Ovary (tissue), 9 donors: Measurements from ENCODE around the gene APBA2. TPM values are rescaled to one million over a fixed set of nuclear protein-coding genes. Genes with fewer than 3 reads are reported as not detected.
A peak's percentile ranks its signal among the peaks of the same experiment; 100 is the strongest.

Experiments used
- DNase-seq, 5 donors: peaks; one replicate each; pipeline ENCODE4 v3.0.0-alpha.2; 2019 to 2020
- H3K27ac ChIP-seq, 2 donors: fragments of 200-600 bp; one replicate each; pipeline versions ENCODE4 v1.5.1 to v1.8.0; 2019 to 2022
- H3K27me3 ChIP-seq: fragments of 200-600 bp; one replicate; pipeline ENCODE4 v1.8.0; 2022
- H3K36me3 ChIP-seq: fragments of 200-600 bp; sonication (generic); one replicate; pipeline ENCODE4 v1.5.1; 2019
- H3K4me1 ChIP-seq: one replicate; pipeline ENCODE4 v1.8.1; 2013; ENCODE audit warnings: mild to moderate bottlenecking, moderate library complexity; ENCODE audit not compliant: insufficient read depth
- H3K4me3 ChIP-seq: fragments of 200-600 bp; sonication (generic); one replicate; pipeline ENCODE4 v1.5.1; 2017
- H3K9me3 ChIP-seq, 2 donors: fragments of 200-600 bp in 1 of 2; sonication (generic) in 1 of 2; one replicate each; pipeline versions ENCODE4 v1.5.1 to v1.8.1; 2013 to 2019; ENCODE audit warnings: mild to moderate bottlenecking in 1 of 2, moderate library complexity in 1 of 2
- EP300 ChIP-seq: sonication (generic); formaldehyde crosslinking; IDR thresholded peaks from one replicate; pipeline ENCODE4 v1.6.1; 2017; ENCODE audit warnings: antibody characterized with exemption
- POLR2A ChIP-seq: fragments of 450-650 bp; IDR thresholded peaks from one replicate; pipeline ENCODE4 v1.6.1; 2017; ENCODE audit warnings: antibody characterized with exemption, mild to moderate bottlenecking, moderate library complexity
- WGBS, 3 donors: extraction: QIAGEN DNeasy Blood & Tissue Kit in 1 of 3; methylation state at CpG; one replicate each; pipeline versions ENCODE4 v1.1.5 to v1.1.7; 2013 to 2017; 5-methylcytosine and 5-hydroxymethylcytosine counted together
- intact Hi-C, 4 donors: fragments of 100-400 bp; cut with DNase I; formaldehyde crosslinking; loops; one replicate each; pipeline versions ENCODE4 v1.11.0 to v1.15.1; 2022 to 2023
- polyA plus RNA-seq, 2 donors: library from polyadenylated mRNA; stranded (reverse); fragments of 200-250 nt in 1 of 2; fragments of 350-450 nt in 1 of 2; fragmentation: Illumina TruSeq in 1 of 2; extraction: RNeasy Lipid Tissue Mini Kit (QIAGEN cat#74804) in 1 of 2; gene quantifications; one replicate each; pipeline ENCODE4 v1.2.3, GENCODE V29; 2013 to 2014
- total RNA-seq, 7 donors: library from RNA; depleted of rRNA in 2 of 7; stranded (reverse); fragments of >200 nt in 2 of 7; fragmentation: NEBNext Ultra II Directional in 3 of 7; extraction: Animal tissue kit (Norgen Biotek cat#: 25700) in 3 of 7; gene quantifications; one replicate each; pipeline versions ENCODE4 v1.1.0 to v1.2.4, GENCODE V29; 2016 to 2023
- TF ChIP-seq, protein P1 (sequence below), 3 donors: fragments of 450-650 bp in 2 of 3; fragments of 200-600 bp in 1 of 3; IDR thresholded peaks; one replicate each; pipeline versions ENCODE4 v1.5.1 to v1.8.0; 2016 to 2022; ENCODE audit warnings: antibody characterized with exemption in 3 of 3, mild to moderate bottlenecking in 1 of 3
- donor health status: DM: no; HTN: no; CAD: no; lungs with moderate emphysema.
- donor health status: DM: no; HTN: no; CAD: no.
- donor health status: Bipolar disorder and iron deficiency.
- donor health status: DM: yes; HTN: yes; CAD: no.
- donor health status: DM: no; HTN: no; CAD: no.
- donor health status: DM: yes; HTN: yes; CAD: no.

APBA2 gene
- total and polyA plus RNA-seq, 9 donors: 0.53 to 3.1 (median 1.4) TPM

DNA sequence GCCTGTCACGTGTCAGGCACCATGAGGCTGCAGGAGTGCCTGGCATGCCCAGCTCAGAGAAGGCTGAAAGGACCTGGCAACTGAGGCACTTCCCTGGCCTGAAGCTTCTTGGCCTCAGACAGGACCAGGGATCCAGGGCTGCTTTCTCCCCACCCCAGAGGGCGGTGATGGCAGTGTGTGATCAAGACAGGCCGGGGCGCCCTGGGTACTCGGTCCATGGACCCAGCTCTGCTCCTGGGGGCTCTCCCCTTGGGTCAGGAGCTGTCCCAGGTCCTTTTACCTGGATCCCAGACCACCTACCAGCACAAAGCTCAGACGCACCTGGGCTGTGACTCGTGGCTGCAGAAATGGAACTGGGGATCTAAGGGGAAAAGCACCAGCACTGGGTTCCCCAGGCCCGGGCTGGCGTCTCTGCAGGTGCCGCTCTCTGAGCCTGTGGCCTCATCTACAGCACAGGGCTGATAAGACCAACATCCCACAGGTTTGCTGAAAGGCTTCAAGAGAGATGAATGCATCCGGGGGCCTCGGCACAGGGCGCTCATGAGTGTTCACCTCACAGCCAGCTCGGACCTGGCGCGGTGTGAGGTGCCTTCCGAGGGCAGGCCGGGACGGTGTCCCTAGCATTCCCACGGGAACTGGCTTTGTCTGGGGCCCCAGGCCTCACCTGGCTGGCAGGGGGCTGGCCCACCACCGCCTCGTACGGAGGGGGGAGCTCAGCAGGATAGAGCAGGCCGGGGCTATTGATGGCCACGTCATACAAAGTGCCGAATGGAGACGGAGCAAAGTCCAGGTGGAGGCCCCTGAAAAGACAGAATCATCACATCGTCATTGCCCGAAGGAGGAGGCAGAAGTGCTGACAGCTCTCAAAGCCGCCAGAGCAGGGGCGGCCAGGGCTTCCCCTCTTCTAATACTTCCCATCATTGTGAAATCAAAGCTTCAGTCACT, 250.2 kb downstream of the APBA2 start:
- H3K36me3 ChIP-seq: no peaks in the 10 kb centered on the region
- no peaks in the 10 kb centered on the region for H3K9me3 ChIP-seq
- TF ChIP-seq, protein P1, sequence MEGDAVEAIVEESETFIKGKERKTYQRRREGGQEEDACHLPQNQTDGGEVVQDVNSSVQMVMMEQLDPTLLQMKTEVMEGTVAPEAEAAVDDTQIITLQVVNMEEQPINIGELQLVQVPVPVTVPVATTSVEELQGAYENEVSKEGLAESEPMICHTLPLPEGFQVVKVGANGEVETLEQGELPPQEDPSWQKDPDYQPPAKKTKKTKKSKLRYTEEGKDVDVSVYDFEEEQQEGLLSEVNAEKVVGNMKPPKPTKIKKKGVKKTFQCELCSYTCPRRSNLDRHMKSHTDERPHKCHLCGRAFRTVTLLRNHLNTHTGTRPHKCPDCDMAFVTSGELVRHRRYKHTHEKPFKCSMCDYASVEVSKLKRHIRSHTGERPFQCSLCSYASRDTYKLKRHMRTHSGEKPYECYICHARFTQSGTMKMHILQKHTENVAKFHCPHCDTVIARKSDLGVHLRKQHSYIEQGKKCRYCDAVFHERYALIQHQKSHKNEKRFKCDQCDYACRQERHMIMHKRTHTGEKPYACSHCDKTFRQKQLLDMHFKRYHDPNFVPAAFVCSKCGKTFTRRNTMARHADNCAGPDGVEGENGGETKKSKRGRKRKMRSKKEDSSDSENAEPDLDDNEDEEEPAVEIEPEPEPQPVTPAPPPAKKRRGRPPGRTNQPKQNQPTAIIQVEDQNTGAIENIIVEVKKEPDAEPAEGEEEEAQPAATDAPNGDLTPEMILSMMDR (IDR thresholded peaks at IDR 0.05): no peak
- TF ChIP-seq EP300: no peak
- no peak for TF ChIP-seq POLR2A
- peak in 1 of 5 donors; percentile 24 for DNase-seq
- no peaks in the 10 kb centered on the region for H3K27me3 ChIP-seq
- intact Hi-C loops: no loop called here
- 86 to 92% (median 90%) methylated on average over 27 to 31 of the region's 31 CpGs for WGBS, 3 donors
- no peak overlapping the region for H3K27ac ChIP-seq
- no peak overlapping the region for H3K4me3 ChIP-seq
- no peaks in the 10 kb centered on the region for H3K4me1 ChIP-seq

DNA sequence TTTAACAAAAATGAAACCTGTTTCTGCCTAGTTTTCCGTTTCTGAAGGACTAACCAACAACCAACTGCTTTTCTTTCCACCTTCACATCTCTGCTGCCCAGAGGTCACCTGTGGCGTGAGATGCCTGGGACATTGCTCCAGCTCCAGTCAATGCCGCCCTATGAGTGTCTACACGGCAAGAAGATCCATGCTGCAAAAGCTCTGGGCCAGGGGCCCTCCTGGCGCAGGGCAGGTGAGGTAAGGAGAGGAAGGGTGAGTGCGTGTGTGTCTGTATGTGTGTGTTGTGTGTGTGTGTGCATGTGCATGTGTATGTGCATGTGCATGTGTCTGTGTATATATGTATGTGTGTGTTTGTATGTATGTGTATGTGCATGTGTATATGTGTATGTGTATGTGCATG, 252.5 kb downstream of the APBA2 start:
- TF ChIP-seq, protein P1 (IDR thresholded peaks at IDR 0.05): no peak
- TF ChIP-seq EP300 (no peak), POLR2A (no peak)
- WGBS, 3 donors: 88 to 93% (median 89%) methylated on average over 6 of the region's 6 CpGs

GRCh38 chr15:29139072-29139471, 253.3 kb downstream of the APBA2 start:
- TF ChIP-seq EP300 (no peak), POLR2A (no peak)
- TF ChIP-seq, protein P1 (IDR thresholded peaks at IDR 0.05): no peak
- H3K36me3 ChIP-seq: no peaks in the 10 kb centered on the region
- 82 to 89% (median 85%) methylated on average over 19 of the region's 19 CpGs for WGBS, 3 donors
- no peaks in the 10 kb centered on the region for H3K27me3 ChIP-seq
- H3K27ac ChIP-seq: no peak overlapping the region
- H3K4me1 ChIP-seq: no peaks in the 10 kb centered on the region
- no peak for DNase-seq
- H3K4me3 ChIP-seq: no peak overlapping the region
- H3K9me3 ChIP-seq: no peaks in the 10 kb centered on the region
- intact Hi-C loops: no loop called here

More for the DNA sequence above, 252.5 kb downstream of the APBA2 start:
- H3K27me3 ChIP-seq: no peaks in the 10 kb centered on the region
- no peak overlapping the region for H3K4me3 ChIP-seq
- intact Hi-C loops: no loop called here
- H3K36me3 ChIP-seq: no peaks in the 10 kb centered on the region
- H3K9me3 ChIP-seq: no peaks in the 10 kb centered on the region
- H3K27ac ChIP-seq: no peak overlapping the region
- no peaks in the 10 kb centered on the region for H3K4me1 ChIP-seq
- DNase-seq: no peak

DNA sequence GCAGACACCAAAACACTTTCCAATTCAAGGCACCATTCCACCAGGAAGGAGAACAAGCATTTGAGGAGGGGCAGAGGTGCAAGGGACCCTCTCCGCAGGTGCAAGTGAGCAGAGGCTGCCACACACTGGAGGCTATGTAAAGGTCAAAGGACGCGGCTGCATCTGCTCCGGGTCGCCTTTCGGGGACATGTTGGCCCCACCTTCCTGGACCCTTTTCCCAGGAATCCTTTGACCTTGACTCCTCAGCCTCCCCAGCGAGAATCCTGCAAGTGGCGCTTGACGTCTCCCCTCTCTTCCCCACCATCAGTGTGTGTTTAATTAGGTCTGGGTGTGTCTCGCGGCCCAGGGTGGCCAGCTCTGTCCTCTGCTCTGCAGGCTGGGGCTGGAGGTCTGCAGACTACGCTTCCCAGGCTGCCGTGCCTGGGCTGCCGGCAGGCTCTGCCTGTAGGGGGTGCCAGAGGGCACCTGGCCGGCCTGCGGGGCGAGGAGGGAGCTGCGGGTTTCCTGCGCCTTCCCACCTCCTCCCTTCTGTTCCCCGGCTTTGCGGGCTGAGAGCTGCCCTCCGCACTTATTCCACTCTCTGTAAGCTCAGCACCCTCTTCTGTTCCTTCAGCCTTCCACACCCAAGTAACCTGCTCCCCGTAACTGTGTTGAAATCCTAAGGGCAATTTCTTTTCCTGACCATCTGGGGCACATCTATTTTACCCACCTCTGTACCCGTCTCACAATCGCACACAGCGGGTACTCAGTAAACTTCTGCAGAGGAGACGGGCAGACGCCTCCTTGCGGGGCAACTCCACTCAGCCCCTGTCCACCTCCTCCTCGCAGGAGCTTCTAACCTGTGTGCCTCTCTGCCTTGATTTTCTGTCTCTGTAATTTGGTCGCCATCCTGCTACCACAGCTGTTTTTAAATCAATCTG, 254.0 kb downstream of the APBA2 start:
- H3K36me3 ChIP-seq: no peaks in the 10 kb centered on the region
- no peaks in the 10 kb centered on the region for H3K27me3 ChIP-seq
- H3K4me1 ChIP-seq: no peaks in the 10 kb centered on the region
- no peaks in the 10 kb centered on the region for H3K9me3 ChIP-seq
- peak in 2 of 5 donors; percentile 30 to 49 for DNase-seq
- intact Hi-C loops: no loop called here
- WGBS, 3 donors: 11 to 19% (median 13%) methylated on average over 28 to 31 of the region's 31 CpGs
- no peak overlapping the region for H3K4me3 ChIP-seq
- H3K27ac ChIP-seq: no peak overlapping the region
- no peak for TF ChIP-seq EP300
- TF ChIP-seq, protein P1 (IDR thresholded peaks at IDR 0.05): no peak
- no peak for TF ChIP-seq POLR2A
